HG03520 (cell line): Measurements from ENCODE around the gene PRMT1.

Source experiments
- ATAC-seq: cut with Tn5 transposase; IDR thresholded peaks from one replicate; pipeline ENCODE4 v1.9.1; 2021; ENCODE audit warnings: mild to moderate bottlenecking, moderate library complexity; ENCODE audit not compliant: unreplicated experiment

Gene PRMT1

GRCh38 chr19:49667473-49667872, 9.6 kb upstream of the PRMT1 start:
- no peak for ATAC-seq

- ATAC-seq = no peak
Observed at GRCh38 chr19:49669516-49669915, 7.6 kb upstream of the PRMT1 start.

DNA sequence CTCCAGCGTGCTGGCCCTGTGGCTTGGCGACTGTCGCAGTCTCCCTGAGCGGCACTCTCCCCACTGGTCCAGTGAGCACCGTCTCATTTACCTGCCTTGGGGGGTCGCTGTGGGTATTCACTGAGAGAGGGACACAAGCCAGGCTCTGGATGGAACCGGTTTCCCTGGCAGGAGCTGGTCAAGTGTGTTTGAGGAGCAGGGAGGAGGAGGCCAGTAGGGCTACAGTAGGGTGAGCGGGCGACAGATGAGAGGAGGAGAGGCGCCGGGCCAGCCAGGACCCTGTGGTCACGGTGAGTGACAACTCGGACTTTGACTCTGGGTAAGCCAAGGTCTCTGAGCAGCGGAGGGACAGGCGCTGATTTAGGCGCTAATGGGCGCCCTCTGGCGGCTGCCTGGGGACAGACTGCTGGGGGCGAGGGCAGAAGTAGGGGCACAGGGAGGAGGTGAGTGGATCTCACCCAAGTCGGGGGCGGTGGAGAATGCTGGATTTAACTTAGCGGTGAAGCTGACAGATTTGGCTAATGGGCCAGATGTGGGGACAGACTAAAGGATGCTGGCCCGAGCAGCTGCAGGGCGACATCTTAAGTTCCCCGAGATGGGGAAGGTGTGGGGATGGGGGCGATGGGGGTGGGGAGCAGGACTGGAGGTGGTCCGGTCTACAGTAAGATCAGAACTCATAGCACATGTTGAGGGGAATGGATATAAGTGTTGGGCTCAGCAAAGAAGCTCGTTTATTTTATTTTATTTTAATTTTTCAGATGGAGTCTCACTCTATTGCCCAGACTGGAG, 4.7 kb upstream of the PRMT1 start:
- ATAC-seq = no peak

DNA sequence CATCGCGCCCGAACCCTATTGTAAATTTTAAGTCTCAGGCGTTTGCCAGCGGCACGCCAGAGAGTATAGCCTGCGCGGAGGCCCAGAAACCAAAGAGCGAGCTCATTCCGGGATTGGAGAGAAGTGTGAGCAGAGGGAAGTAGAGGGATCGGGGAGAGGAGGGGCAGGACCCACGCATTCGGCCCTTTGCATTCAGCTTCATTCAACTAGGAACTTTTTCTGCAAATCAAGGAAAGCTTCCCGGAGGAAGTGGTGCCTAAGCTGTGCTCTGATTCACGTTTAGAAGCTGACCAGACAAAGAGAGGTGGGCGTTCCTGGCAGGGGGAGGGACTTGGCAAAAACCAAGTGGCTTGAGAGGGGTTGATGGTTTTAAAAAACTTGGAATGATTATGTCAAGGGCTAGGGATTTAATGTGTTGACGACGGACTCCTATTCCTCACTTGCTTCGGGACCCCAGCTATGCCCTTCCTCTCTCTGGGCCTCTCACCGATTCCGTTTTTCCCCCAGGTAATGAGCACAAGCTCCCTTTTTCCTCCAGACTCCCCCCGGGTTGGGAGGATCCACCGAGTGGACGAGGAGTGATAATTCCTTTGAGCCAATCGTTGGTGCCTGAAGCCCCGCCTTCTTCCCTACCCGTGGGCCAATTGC, 811 bp upstream of the PRMT1 start:
- peak; percentile 17 for ATAC-seq

DNA sequence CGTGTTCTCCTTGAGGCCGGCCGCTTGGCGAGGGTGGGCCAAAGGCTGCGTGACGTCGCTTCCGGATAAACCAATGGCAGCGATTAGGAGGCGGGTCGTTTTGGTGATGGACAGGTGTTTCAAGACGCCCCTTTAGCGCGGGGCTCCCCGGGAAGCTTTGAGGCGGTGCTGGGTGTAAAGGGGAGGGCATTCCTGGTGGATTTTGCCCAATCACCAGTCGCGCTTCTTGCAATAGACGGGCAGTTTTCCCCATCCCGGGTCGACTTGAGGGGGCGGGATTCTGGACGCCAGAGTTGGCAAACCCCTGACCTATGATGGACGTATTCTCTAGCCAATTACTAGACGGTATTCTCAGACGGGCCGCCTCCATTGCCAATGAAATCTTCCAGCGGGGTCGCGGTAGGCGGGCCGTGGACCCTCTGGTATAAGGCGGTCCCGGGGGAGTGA, 264 bp upstream of the PRMT1 start:
- peak; percentile 62 for ATAC-seq

- no peak for ATAC-seq
Observed at GRCh38 chr19:49677901-49678674, 1.0 kb downstream of the PRMT1 start.

GRCh38 chr19:49678985-49679770, 2.1 kb downstream of the PRMT1 start:
- ATAC-seq = no peak

DNA sequence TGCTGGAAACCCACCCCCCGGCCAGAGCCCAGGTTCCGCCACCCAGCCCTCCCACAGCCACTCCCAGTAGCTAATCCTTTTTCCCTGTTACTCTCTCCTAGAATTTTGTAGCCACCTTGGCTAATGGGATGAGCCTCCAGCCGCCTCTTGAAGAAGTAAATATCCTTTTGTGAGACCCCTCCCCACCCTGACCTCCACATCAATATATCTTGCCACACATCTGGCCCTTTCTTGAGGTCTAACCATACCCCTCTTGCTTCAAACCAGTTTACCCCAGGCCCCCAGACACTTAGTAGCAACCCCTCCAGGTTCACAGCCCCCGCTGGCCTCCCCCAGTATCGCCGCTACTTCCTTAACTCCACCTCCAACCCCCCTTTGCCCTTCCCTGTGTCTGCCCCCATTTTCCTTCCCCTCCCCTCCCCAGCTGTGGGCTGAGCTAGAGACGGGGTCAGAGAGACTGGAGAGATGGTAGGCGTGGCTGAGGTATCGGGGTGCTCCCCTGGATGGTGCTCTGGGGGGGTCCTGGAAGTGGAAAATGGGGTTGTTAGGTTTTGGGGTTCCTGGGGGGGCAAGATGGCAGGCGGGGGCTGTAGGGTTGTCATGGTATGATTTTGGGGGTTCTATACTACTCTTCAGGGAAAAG, 2.8 kb downstream of the PRMT1 start:
- ATAC-seq = no peak

DNA sequence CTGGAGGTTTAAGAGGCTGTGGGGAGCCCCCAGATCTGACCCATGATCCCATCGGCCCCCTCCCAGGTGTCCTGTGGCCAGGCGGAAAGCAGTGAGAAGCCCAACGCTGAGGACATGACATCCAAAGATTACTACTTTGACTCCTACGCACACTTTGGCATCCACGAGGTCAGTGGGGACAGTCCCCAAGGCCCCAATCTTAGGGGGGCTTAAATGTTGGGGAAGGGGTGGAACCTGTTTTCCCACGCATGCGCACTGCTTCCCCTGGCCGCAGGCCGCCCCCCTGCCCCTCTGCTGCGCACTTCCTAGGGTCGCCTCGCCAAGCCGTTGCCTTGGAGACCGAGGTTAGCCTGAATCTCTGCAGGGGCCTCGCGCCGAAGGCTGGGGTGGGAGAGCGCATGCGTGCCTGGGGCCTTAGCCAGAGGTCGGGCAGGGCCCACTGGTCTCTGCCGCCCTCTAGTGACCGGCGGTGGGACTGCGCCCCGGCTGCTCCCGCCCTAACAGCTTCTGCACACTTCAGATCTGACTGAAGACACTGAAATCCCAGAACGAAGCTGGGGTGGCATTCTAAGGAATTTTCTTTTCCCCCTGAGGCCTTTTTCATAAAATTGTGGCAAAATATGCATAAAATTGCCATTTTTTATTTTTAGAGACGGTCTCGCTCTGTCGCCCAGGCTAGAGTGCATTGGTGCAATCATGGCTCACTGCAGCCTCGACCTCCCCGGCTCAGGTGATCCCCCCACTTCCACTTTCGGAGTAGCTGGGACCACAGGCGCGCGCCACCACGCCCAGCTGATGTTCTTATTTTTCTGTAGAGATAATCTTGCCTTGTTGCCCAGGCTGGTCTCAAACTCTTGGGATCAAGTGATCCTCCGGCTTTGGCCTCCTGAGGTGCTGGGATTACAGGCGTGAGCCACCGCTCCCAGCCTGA, 3.6 kb downstream of the PRMT1 start:
- no peak for ATAC-seq

GRCh38 chr19:49681830-49682229, 4.8 kb downstream of the PRMT1 start:
- ATAC-seq = no peak

DNA sequence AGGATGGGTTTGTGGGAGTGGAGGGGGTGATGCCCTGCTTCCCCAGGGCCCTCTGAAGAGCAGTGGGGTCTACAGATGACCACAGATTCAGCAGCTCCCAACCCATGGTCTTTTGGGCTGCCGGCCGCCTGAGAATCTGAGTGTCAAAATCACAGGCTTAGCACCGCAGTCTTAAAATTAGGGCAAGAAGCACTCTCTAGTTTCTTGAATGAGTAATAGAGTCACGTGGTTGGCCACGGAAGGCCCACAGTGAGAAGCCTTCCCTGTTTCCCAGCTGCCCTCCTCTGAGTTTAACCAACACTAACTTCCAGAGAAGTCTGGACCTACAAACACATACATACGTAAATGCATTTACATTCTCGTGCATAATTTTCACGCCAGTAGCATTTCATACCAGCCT, 5.2 kb downstream of the PRMT1 start:
- ATAC-seq = no peak

DNA sequence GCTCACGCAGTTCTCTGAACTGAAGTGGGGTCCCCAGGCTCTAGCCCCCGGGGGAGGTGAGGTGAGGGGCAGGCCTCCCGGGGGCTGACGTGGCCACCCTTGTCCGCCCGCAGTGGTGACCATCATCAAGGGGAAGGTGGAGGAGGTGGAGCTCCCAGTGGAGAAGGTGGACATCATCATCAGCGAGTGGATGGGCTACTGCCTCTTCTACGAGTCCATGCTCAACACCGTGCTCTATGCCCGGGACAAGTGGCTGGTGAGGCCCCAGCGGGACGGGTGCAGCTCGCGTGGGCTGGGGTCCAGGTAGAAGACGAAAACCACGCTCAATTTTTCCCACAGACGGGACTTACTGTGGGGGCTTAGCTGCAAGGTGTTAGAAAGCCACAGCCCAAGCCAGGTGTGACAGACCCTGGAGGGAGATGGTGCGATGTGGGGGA, 6.8 kb downstream of the PRMT1 start:
- ATAC-seq = no peak

- no peak for ATAC-seq
Observed at GRCh38 chr19:49684251-49684982, 7.3 kb downstream of the PRMT1 start.

DNA sequence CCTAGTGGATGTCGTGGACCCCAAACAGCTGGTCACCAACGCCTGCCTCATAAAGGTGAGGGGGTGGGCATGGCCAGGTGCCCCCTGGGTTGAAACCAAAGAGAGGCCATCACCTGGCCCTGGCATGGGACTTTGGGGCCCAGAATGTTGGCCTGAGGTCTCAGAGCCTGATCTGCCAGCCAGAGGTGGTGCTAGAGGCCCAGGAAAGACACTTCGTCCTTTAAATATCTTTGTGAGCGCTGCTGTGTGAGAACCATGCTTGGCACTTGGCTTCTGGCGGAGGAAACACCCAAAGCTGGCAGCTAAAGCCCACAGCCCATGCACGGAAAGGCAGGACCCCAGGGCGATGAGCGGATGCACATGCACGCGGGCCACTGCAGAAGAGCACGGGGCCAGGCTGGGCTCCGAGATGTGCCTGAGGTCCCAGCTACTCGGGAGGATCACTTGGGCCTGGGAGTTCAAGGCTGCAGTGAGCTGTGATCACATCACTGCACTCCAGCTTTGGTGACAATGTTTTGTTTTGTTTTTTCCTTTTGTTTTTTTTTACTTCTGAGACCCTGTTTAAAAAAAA, 8.0 kb downstream of the PRMT1 start:
- ATAC-seq = no peak

DNA sequence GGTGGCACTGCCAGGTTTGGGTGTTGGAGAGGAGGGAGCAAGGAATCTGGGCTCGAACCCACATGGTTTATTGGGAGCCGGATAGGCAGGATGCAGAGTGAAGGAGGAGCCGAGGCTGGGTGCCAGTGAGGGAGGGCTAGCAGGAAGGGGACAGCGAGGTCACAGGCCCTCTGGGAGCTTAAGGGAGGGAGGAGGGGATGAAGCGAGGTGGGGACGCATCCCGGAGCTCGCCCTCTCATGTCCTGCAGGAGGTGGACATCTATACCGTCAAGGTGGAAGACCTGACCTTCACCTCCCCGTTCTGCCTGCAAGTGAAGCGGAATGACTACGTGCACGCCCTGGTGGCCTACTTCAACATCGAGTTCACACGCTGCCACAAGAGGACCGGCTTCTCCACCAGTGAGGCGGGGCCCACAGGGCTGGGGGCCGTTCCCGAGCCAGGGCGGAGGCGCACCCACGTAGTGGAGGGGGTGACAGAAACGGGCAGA, 8.8 kb downstream of the PRMT1 start:
- ATAC-seq = no peak

DNA sequence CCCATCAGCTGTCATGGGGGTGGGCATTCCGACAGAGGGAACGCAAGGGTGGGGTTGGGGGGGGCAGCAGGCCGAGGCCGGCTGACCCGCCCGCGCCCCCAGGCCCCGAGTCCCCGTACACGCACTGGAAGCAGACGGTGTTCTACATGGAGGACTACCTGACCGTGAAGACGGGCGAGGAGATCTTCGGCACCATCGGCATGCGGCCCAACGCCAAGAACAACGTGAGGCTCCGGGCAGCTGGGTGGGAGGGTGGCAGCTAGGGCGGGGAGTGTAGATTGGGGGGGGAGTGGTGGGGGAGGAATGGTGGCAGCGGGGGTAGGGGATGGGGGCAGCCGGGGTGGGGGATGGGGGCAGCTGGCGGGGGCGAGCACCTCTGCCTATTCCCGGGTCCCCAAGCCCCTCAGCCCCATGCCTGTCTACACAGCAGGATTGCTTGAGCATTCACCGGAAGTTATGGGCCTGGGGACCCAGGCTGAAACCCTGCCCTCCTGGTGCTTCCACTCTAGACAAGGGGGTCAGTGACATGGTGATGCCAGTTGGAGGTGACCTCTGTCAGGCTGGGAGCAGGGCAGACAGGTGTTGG, 9.5 kb downstream of the PRMT1 start:
- no peak for ATAC-seq

DNA sequence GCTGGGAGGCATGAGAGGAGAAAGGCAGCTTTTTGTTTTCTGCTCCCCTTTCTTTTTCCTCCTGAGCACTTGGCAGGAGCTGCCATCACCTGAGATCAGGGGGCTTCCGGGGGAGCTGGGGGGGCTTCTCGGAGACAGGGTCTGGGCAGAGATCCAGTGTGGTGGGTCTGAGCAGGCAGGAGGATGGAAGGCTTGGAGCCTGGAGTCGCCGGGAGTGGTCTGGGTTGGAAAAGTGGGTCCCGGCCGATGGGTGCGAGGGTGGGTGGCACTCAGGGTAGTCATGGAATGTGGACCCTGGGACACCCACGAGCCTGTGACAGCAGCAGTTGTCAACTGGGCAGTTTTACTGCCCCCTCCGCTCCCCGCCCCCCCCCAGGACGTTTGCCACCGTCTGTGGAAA, 10.1 kb downstream of the PRMT1 start:
- no peak for ATAC-seq
